Gastrocnemius medialis (tissue), 4 donors: ENCODE measurements around the gene FCER2. TPM values are rescaled to one million over a fixed set of nuclear protein-coding genes. Genes with fewer than 3 reads are reported as not detected.

Experiments
- ATAC-seq, 2 donors: fragments of 150-250 bp; one replicate each; pipeline ENCODE4 v1.9.1; 2016
- DNase-seq, 2 donors: peaks; one replicate each; pipeline ENCODE4 v3.0.0-alpha.2; 2019
- H3K27ac ChIP-seq, 4 donors: fragments of 200-600 bp; sonication (generic); 1 replicate in 1 of 4; 2 replicates in 3 of 4; pipeline ENCODE4 v1.5.1; 2016 to 2018; ENCODE audit warnings: mild to moderate bottlenecking in 2 of 4, moderate library complexity in 1 of 4
- H3K27me3 ChIP-seq, 3 donors: fragments of 200-600 bp; sonication (generic) in 2 of 3; 1 replicate in 1 of 3; 2 replicates in 2 of 3; pipeline versions ENCODE4 v1.5.1 to v1.6.0; 2016 to 2019; ENCODE audit warnings: mild to moderate bottlenecking in 1 of 3, moderate library complexity in 1 of 3
- H3K36me3 ChIP-seq, 2 donors: fragments of 200-600 bp; sonication (generic) in 1 of 2; one replicate each; pipeline ENCODE4 v1.5.1; 2017 to 2018
- H3K4me1 ChIP-seq, 2 donors: fragments of 200-600 bp; sonication (generic) in 1 of 2; one replicate each; pipeline ENCODE4 v1.5.1; 2016 to 2017; ENCODE audit warnings: mild to moderate bottlenecking in 2 of 2
- H3K4me3 ChIP-seq, 4 donors: fragments of 200-600 bp; sonication (generic) in 3 of 4; 1 replicate in 1 of 4; 2 replicates in 3 of 4; pipeline ENCODE4 v1.5.1; 2016 to 2019; ENCODE audit warnings: mild to moderate bottlenecking in 2 of 4
- H3K9me3 ChIP-seq, 3 donors: fragments of 200-600 bp; sonication (generic) in 2 of 3; 1 replicate in 1 of 3; 2 replicates in 2 of 3; pipeline ENCODE4 v1.5.1; 2016 to 2019
- POLR2A ChIP-seq, 2 donors: fragments of 450-650 bp; IDR thresholded peaks; one replicate each; pipeline ENCODE4 v1.6.1; 2017; ENCODE audit warnings: antibody characterized with exemption in 2 of 2, mild to moderate bottlenecking in 2 of 2, moderate library complexity in 2 of 2
- in situ Hi-C, 4 donors: fragments of 200-750 bp; cut with MboI; loops; one replicate each; pipeline versions ENCODE4 v1.15.0 to v1.8.0; 2017; ENCODE audit warnings: low sequenced_read_pairs in 4 of 4
- intact Hi-C: fragments of 100-400 bp; cut with DNase I; formaldehyde crosslinking; loops from one replicate; pipeline ENCODE4 v1.15.1; 2023; ENCODE audit warnings: low total_unique reads
- total RNA-seq, 4 donors: library from RNA; depleted of rRNA; stranded (reverse); fragments of >200 nt; gene quantifications; one replicate each; pipeline versions ENCODE4 v1.1.0 to v1.2.3, GENCODE V29; 2016
- TF ChIP-seq, protein P1 (sequence below), 5 experiments: fragments of 450-650 bp in 3 of 5; fragments of 200-600 bp in 2 of 5; sonication (generic) in 2 of 5; IDR thresholded peaks in 4 of 5; conservative IDR thresholded peaks in 1 of 5; 1 replicate in 4 of 5; 2 replicates in 1 of 5; pipeline ENCODE4 v1.5.1; 2016 to 2019; ENCODE audit warnings: antibody characterized with exemption in 5 of 5, mild to moderate bottlenecking in 3 of 5, moderate library complexity in 3 of 5

Gene FCER2
- total RNA-seq, 4 donors from 2014 or later = not detected

DNA sequence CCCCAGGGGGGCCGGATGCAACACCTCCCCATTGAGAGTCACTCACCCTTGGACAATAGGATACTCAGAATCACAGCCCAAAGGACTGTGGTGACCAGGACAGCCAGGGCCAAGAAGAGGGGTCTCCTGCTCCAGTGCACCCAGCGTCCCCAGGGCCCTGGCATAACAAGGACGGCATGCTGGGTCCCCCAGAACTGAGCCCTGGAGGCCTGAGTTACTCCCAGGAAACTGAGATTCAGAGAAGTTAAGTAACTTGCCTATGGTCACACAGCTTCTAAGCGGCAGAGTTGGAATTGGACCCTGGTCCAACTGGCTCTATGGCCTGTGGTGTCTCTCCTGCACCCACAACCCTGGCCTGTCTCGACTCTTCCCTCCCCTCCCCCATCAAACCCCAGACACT is 29.7 kb upstream of the FCER2 start:
- no peak for DNase-seq
- Histone ChIP-seq H3K36me3 (no peaks in the 10 kb centered on the region), H3K27me3 (peaks cover 23 to 34% (median 32%) of the 10 kb centered on the region in 3 donors), H3K9me3 (no peaks in the 10 kb centered on the region), H3K4me1 (no peaks in the 10 kb centered on the region), H3K27ac (no peak overlapping the region), H3K4me3 (no peak overlapping the region)
- in situ Hi-C loops (no loop called here), intact Hi-C loops (no loop called here)
- ATAC-seq = no peak
- no peak for TF ChIP-seq POLR2A (IDR thresholded peaks at IDR 0.05)
- TF ChIP-seq, protein P1, sequence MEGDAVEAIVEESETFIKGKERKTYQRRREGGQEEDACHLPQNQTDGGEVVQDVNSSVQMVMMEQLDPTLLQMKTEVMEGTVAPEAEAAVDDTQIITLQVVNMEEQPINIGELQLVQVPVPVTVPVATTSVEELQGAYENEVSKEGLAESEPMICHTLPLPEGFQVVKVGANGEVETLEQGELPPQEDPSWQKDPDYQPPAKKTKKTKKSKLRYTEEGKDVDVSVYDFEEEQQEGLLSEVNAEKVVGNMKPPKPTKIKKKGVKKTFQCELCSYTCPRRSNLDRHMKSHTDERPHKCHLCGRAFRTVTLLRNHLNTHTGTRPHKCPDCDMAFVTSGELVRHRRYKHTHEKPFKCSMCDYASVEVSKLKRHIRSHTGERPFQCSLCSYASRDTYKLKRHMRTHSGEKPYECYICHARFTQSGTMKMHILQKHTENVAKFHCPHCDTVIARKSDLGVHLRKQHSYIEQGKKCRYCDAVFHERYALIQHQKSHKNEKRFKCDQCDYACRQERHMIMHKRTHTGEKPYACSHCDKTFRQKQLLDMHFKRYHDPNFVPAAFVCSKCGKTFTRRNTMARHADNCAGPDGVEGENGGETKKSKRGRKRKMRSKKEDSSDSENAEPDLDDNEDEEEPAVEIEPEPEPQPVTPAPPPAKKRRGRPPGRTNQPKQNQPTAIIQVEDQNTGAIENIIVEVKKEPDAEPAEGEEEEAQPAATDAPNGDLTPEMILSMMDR (IDR thresholded peaks at IDR 0.05 in 4 of 5, conservative IDR thresholded peaks at IDR 0.05 in 1 of 5) = no peak

DNA sequence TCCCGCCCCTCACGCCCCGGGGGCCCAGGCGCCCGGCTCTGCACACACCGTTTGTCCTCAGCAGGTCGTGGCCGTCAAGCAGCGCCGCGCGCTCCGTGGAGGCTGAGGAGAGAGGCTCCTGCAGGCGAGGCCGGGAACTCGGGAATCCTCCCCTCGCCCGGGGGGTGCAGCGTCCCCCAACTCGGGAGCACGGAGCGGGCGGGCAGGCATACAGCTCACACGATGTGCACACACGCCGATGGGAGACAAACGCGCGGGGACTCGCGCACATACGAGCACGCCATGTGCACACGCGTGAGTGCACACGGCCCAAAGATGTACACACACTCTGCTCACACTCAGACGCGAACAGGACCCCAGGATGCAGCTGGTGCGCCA is 29.3 kb upstream of the FCER2 start:
- Histone ChIP-seq H3K27ac (no peak overlapping the region), H3K4me1 (no peaks in the 10 kb centered on the region), H3K4me3 (no peak overlapping the region), H3K9me3 (no peaks in the 10 kb centered on the region), H3K36me3 (no peaks in the 10 kb centered on the region), H3K27me3 (peaks cover 23 to 34% (median 32%) of the 10 kb centered on the region in 3 donors)
- ATAC-seq = no peak
- DNase-seq = no peak
- TF ChIP-seq, protein P1 (IDR thresholded peaks at IDR 0.05 in 4 of 5, conservative IDR thresholded peaks at IDR 0.05 in 1 of 5) = no peak
- TF ChIP-seq POLR2A (IDR thresholded peaks at IDR 0.05) = no peak
- intact Hi-C loops (no loop called here), in situ Hi-C loops (no loop called here)

DNA sequence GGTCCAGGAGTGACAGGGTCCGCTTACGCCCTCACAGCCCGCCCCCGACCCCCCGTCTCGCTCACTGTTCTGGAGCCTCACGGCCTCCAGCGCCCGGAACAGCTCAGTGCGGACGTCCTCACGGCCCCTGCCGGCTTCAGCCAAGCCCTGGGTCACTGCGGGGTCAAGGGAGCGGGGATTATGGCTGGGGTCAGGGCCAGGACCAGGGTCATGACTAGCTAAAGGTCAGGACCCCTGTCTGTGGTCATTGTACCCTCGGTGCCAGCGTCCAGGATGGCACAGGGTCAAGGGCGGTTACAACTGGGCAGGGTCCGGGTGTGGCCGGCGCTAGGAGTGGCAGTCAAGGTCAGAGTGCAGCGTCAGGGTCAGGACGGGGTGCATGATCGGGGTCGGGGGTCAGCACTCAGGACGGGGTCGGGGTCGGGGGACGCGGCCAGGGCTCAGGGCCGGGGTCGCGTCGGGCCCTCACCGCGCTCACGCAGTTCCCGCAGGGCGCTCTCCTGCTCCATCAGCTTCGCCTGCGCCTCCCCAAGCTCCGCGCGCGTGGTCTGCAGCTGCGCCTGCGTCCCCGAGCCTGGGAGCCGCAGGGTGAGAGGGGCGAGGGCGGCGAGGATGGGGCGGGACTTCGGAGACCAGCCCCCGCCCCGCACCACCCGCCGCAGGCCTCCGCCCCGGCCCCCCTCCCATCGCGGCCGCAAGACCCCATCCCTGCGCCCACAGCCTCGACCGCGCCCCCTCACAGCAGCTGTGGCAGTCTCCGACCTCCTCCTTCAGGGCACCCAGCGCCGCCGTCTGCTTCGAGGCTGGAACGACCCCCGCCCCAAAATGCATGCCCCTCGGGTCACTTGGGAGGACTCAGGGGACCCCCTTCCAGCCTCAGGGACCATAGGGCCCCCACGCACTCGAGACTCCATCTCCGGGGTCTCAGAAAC is 28.6 kb upstream of the FCER2 start:
- H3K36me3 ChIP-seq = no peaks in the 10 kb centered on the region
- DNase-seq (no peak), ATAC-seq (no peak)
- H3K9me3 ChIP-seq = no peaks in the 10 kb centered on the region
- no peak overlapping the region for H3K27ac ChIP-seq
- no peaks in the 10 kb centered on the region for H3K4me1 ChIP-seq
- intact Hi-C loops (no loop called here), in situ Hi-C loops (no loop called here)
- H3K27me3 ChIP-seq = peaks cover 23 to 34% (median 32%) of the 10 kb centered on the region in 3 donors
- no peak for TF ChIP-seq POLR2A (IDR thresholded peaks at IDR 0.05)
- TF ChIP-seq, protein P1 (IDR thresholded peaks at IDR 0.05 in 4 of 5, conservative IDR thresholded peaks at IDR 0.05 in 1 of 5) = no peak
- H3K4me3 ChIP-seq = no peak overlapping the region

DNA sequence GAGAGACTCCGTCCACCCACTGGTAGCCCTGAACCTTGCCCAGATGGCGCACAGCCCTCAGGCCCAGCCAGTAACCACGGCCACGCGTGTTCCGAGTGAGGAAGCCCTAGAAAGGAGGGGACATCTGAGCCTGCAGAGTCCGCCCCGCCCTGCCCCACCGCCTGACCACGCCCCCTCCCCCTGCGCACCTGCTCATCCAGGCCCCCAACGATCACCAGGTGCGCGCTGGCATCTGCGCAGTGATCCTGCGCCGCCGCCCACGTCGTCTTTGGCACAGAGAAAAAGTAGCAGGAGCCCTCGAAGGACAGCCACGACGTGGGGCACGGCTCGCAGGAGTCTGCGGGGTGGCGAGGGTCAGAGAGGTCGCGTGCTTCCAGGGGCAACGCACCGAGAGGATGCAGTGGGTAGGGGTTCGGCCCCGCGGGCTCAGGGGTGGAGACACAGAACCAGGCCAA is 27.9 kb upstream of the FCER2 start:
- H3K4me1 ChIP-seq = no peaks in the 10 kb centered on the region
- H3K4me3 ChIP-seq = no peak overlapping the region
- in situ Hi-C loops = no loop called here
- peaks cover 23 to 34% (median 32%) of the 10 kb centered on the region in 3 donors for H3K27me3 ChIP-seq
- no peak for TF ChIP-seq POLR2A (IDR thresholded peaks at IDR 0.05)
- TF ChIP-seq, protein P1 (IDR thresholded peaks at IDR 0.05 in 4 of 5, conservative IDR thresholded peaks at IDR 0.05 in 1 of 5) = no peak
- H3K27ac ChIP-seq = no peak overlapping the region
- no peaks in the 10 kb centered on the region for H3K9me3 ChIP-seq
- DNase-seq (no peak), ATAC-seq (no peak)
- intact Hi-C loops = no loop called here
- H3K36me3 ChIP-seq = no peaks in the 10 kb centered on the region
